Smooth muscle cell of the umbilical artery (primary cell): ENCODE data around the gene ZNF518A. TPM values are rescaled to one million over a fixed set of nuclear protein-coding genes. Genes with fewer than 3 reads are reported as not detected.

Source experiments
- total RNA-seq: library from RNA; depleted of rRNA; stranded (reverse); fragments of >200 nt; gene quantifications from 2 replicates; pipeline ENCODE4 v1.2.3, GENCODE V29; 2014

ZNF518A gene
- total RNA-seq, result 10.7 and 17.4 TPM in 2 replicates

GRCh38 chr10:96129387-96130325 is at the start of gene ZNF518A:
Gene ZNF518A, plus strand, starts transcription at chr10:96130297. Its CDS starts 26,026 bp downstream, at chr10:96156323.

Other genes with a start within 250 kb of the ZNF518A start
- 0.18 and 0.30 TPM in 2 replicates for gene CC2D2B, start 222.3 kb upstream of the ZNF518A start, total RNA-seq
- 7.4 and 9.2 TPM in 2 replicates for gene CCNJ, start 86.7 kb upstream of the ZNF518A start, total RNA-seq
- not detected in 2 replicates for gene BLNK, start 141.3 kb downstream of the ZNF518A start, total RNA-seq
- not detected in 2 replicates for gene DNTT, start 174.1 kb downstream of the ZNF518A start, total RNA-seq
- gene OPALIN, start 228.7 kb downstream of the ZNF518A start, total RNA-seq, result not detected in 2 replicates